ENCODE measurements around the gene SLX9. TPM values are rescaled to one million over a fixed set of nuclear protein-coding genes. Genes with fewer than 3 reads are reported as not detected.

The SLX9 gene
- polyA plus RNA-seq, 1 donor (not counting 4 experiments of a cell fraction or from before 2014, with no cell fraction given), result 21.8 TPM

GRCh38 chr21:44942566-44942965 lies 2.7 kb downstream of the SLX9 start:
- no peaks in the 10 kb centered on the region for H3K9me1 ChIP-seq (ENCODE audit: control insufficient read depth, extremely low read depth, insufficient read depth, low read length)
- no peaks in the 10 kb centered on the region for H3K27me3 ChIP-seq (ENCODE audit: control insufficient read depth, extremely low read depth, insufficient read depth, low read length)
- H3K36me3 ChIP-seq (ENCODE audit: control insufficient read depth in 2 of 2, extremely low read depth in 1 of 2, insufficient read depth in 2 of 2, low read length in 2 of 2), result peaks cover 18 to 22% of the 10 kb centered on the region in 2 experiments
- no peak overlapping the region for H3K4me3 ChIP-seq (ENCODE audit: control insufficient read depth in 2 of 3, extremely low read depth in 1 of 3, insufficient read depth in 2 of 3, low read depth in 1 of 3, low read length in 3 of 3)
- H3K4me1 ChIP-seq (ENCODE audit: control insufficient read depth, extremely low read depth, insufficient read depth, low read length), result peaks cover 19% of the 10 kb centered on the region
- peaks cover 7% of the 10 kb centered on the region for H4K20me1 ChIP-seq (ENCODE audit: control insufficient read depth, extremely low read depth, insufficient read depth, low read length)
- peaks cover 71% of the 10 kb centered on the region for H3K79me2 ChIP-seq (ENCODE audit: control insufficient read depth, insufficient read depth, low read length)
- H3K4me2 ChIP-seq (ENCODE audit: control insufficient read depth, extremely low read depth, insufficient read depth, low read depth, low read length), result no peak overlapping the region
- dilution Hi-C loops (cut with MboI; ENCODE audit: extremely low pct_ligation_motif_present, low sequenced_read_pairs), result loop anchor here (10.0 kb wide), 1 partner anchor 192 kb away; no protein-coding TSS in a partner anchor
- no peak overlapping the region for H3K27ac ChIP-seq (ENCODE audit: control insufficient read depth, insufficient read depth, low read length)
- no peaks in the 10 kb centered on the region for H3K9me3 ChIP-seq (ENCODE audit: control insufficient read depth, low read depth, low read length)
- no peak overlapping the region for H2AFZ ChIP-seq (ENCODE audit: control insufficient read depth, low read length)
- H3K9ac ChIP-seq (ENCODE audit: control insufficient read depth, extremely low read depth, insufficient read depth, low read length), result no peak overlapping the region
- DNase-seq (ENCODE audit: low read depth, low spot score) (no peak), FAIRE-seq (no peak)
- TF ChIP-seq EZH2 (IDR thresholded peaks at IDR 0.05; ENCODE audit: low read length) (no peak), CTCF (optimal IDR thresholded peaks at IDR 0.05 in 1 of 3, IDR thresholded peaks at IDR 0.05 in 1 of 3, conservative IDR thresholded peaks at IDR 0.05 in 1 of 3; ENCODE audit: extremely low read depth in 1 of 3, insufficient read depth in 2 of 3, low read length in 3 of 3) (no peak)

GRCh38 chr21:44943005-44943685 lies 3.3 kb downstream of the SLX9 start:
- Histone ChIP-seq H3K9ac (ENCODE audit: control insufficient read depth, extremely low read depth, insufficient read depth, low read length) (no peak overlapping the region), H3K9me1 (ENCODE audit: control insufficient read depth, extremely low read depth, insufficient read depth, low read length) (no peaks in the 10 kb centered on the region), H3K4me2 (ENCODE audit: control insufficient read depth, extremely low read depth, insufficient read depth, low read depth, low read length) (no peak overlapping the region), H3K4me1 (ENCODE audit: control insufficient read depth, extremely low read depth, insufficient read depth, low read length) (peaks cover 19% of the 10 kb centered on the region), H3K9me3 (ENCODE audit: control insufficient read depth, low read depth, low read length) (no peaks in the 10 kb centered on the region), H3K79me2 (ENCODE audit: control insufficient read depth, insufficient read depth, low read length) (peaks cover 75% of the 10 kb centered on the region), H3K4me3 (ENCODE audit: control insufficient read depth in 2 of 3, extremely low read depth in 1 of 3, insufficient read depth in 2 of 3, low read depth in 1 of 3, low read length in 3 of 3) (no peak overlapping the region), H3K27ac (ENCODE audit: control insufficient read depth, insufficient read depth, low read length) (no peak overlapping the region), H3K27me3 (ENCODE audit: control insufficient read depth, extremely low read depth, insufficient read depth, low read length) (no peaks in the 10 kb centered on the region), H2AFZ (ENCODE audit: control insufficient read depth, low read length) (no peak overlapping the region), H4K20me1 (ENCODE audit: control insufficient read depth, extremely low read depth, insufficient read depth, low read length) (peaks cover 7% of the 10 kb centered on the region), H3K36me3 (ENCODE audit: control insufficient read depth in 2 of 2, extremely low read depth in 1 of 2, insufficient read depth in 2 of 2, low read length in 2 of 2) (peaks cover 19 to 22% of the 10 kb centered on the region in 2 experiments)
- dilution Hi-C loops (cut with MboI; ENCODE audit: extremely low pct_ligation_motif_present, low sequenced_read_pairs), result loop anchor here (10.0 kb wide), 1 partner anchor 192 kb away; no protein-coding TSS in a partner anchor
- no peak for DNase-seq (ENCODE audit: low read depth, low spot score)
- FAIRE-seq, result no peak
- TF ChIP-seq EZH2 (IDR thresholded peaks at IDR 0.05; ENCODE audit: low read length) (no peak), CTCF (optimal IDR thresholded peaks at IDR 0.05 in 1 of 3, IDR thresholded peaks at IDR 0.05 in 1 of 3, conservative IDR thresholded peaks at IDR 0.05 in 1 of 3; ENCODE audit: extremely low read depth in 1 of 3, insufficient read depth in 2 of 3, low read length in 3 of 3) (no peak)

Data from keratinocyte (primary cell).